Activated naive CD8-positive, alpha-beta T cell treated with anti-CD3 and anti-CD28 coated beads for 36 hours (primary cell): ENCODE results near the gene OLIG1. TPM values are rescaled to one million over a fixed set of nuclear protein-coding genes. Genes with fewer than 3 reads are reported as not detected.

ENCODE experiments used
- DNase-seq: peaks from one replicate; pipeline ENCODE4 v3.0.0; 2021
- H3K27ac Mint-ChIP-seq: one replicate; pipeline ENCODE4 v1.8.0; 2022; ENCODE audit warnings: mild to moderate bottlenecking, moderate library complexity, mixed read lengths
- H3K27me3 Mint-ChIP-seq: one replicate; pipeline ENCODE4 v1.8.0; 2022; ENCODE audit warnings: mild to moderate bottlenecking, mixed read lengths
- H3K36me3 Mint-ChIP-seq: one replicate; pipeline ENCODE4 v1.8.0; 2021; ENCODE audit warnings: mild to moderate bottlenecking, mixed read lengths
- H3K4me1 Mint-ChIP-seq: one replicate; pipeline ENCODE4 v1.8.0; 2021; ENCODE audit warnings: mixed read lengths
- H3K4me3 Mint-ChIP-seq: one replicate; pipeline ENCODE4 v1.8.0; 2022; ENCODE audit warnings: mild to moderate bottlenecking, moderate library complexity, mixed read lengths
- H3K9me3 Mint-ChIP-seq: one replicate; pipeline ENCODE4 v1.8.0; 2022; ENCODE audit warnings: mixed read lengths
- total RNA-seq, 2 experiments: library from RNA; stranded (reverse); gene quantifications; one replicate each; pipeline ENCODE4 v1.2.3, GENCODE V29; 2021

Gene OLIG1
- total RNA-seq, 2 experiments from 2014 or later = 0.21 TPM; not detected in 1

GRCh38 chr21:33088384-33088783 lies 18.4 kb downstream of the OLIG1 start:
- Mint-ChIP-seq H3K36me3 (no peaks in the 10 kb centered on the region), H3K27ac (no peak overlapping the region), H3K4me3 (no peak overlapping the region)

GRCh38 chr21:33089395-33090119 lies 19.6 kb downstream of the OLIG1 start:
- Mint-ChIP-seq H3K4me1 (no peaks in the 10 kb centered on the region), H3K4me3 (no peak overlapping the region), H3K27me3 (no peaks in the 10 kb centered on the region), H3K36me3 (no peaks in the 10 kb centered on the region), H3K27ac (no peak overlapping the region), H3K9me3 (no peaks in the 10 kb centered on the region)
- DNase-seq = no peak

More at GRCh38 chr21:33088384-33088783, 18.4 kb downstream of the OLIG1 start:
- H3K4me1 Mint-ChIP-seq = no peaks in the 10 kb centered on the region
- H3K9me3 Mint-ChIP-seq = no peaks in the 10 kb centered on the region
- no peaks in the 10 kb centered on the region for H3K27me3 Mint-ChIP-seq
- no peak for DNase-seq

- no peaks in the 10 kb centered on the region for H3K36me3 Mint-ChIP-seq
- no peaks in the 10 kb centered on the region for H3K4me1 Mint-ChIP-seq
- no peaks in the 10 kb centered on the region for H3K27me3 Mint-ChIP-seq
- H3K4me3 Mint-ChIP-seq = no peak overlapping the region
- H3K9me3 Mint-ChIP-seq = no peaks in the 10 kb centered on the region
- no peak for DNase-seq
- H3K27ac Mint-ChIP-seq = no peak overlapping the region
These were observed 26.5 kb downstream of the OLIG1 start for GRCh38 chr21:33096426-33096825.

- H3K4me1 Mint-ChIP-seq = no peaks in the 10 kb centered on the region
- H3K4me3 Mint-ChIP-seq = no peak overlapping the region
- no peaks in the 10 kb centered on the region for H3K9me3 Mint-ChIP-seq
- no peak for DNase-seq
- no peak overlapping the region for H3K27ac Mint-ChIP-seq
- H3K27me3 Mint-ChIP-seq = peaks cover 3% of the 10 kb centered on the region
- H3K36me3 Mint-ChIP-seq = no peaks in the 10 kb centered on the region
These were observed 29.2 kb downstream of the OLIG1 start for GRCh38 chr21:33099131-33099530.

GRCh38 chr21:33101300-33101911 lies 31.5 kb downstream of the OLIG1 start:
- no peaks in the 10 kb centered on the region for H3K4me1 Mint-ChIP-seq
- no peaks in the 10 kb centered on the region for H3K36me3 Mint-ChIP-seq
- no peak overlapping the region for H3K27ac Mint-ChIP-seq
- no peak overlapping the region for H3K4me3 Mint-ChIP-seq
- H3K27me3 Mint-ChIP-seq = peaks cover 3% of the 10 kb centered on the region
- no peaks in the 10 kb centered on the region for H3K9me3 Mint-ChIP-seq
- no peak for DNase-seq

- Mint-ChIP-seq H3K9me3 (no peaks in the 10 kb centered on the region), H3K27me3 (peaks cover 27% of the 10 kb centered on the region), H3K27ac (no peak overlapping the region), H3K4me1 (peaks cover 4% of the 10 kb centered on the region), H3K36me3 (no peaks in the 10 kb centered on the region), H3K4me3 (no peak overlapping the region)
- no peak for DNase-seq
These were observed 35.1 kb downstream of the OLIG1 start for GRCh38 chr21:33105088-33105487.

GRCh38 chr21:33108228-33108627 lies 38.3 kb downstream of the OLIG1 start:
- no peaks in the 10 kb centered on the region for H3K9me3 Mint-ChIP-seq
- no peak for DNase-seq
- H3K4me1 Mint-ChIP-seq = peaks cover 7% of the 10 kb centered on the region
- H3K36me3 Mint-ChIP-seq = no peaks in the 10 kb centered on the region
- peaks cover 41% of the 10 kb centered on the region for H3K27me3 Mint-ChIP-seq
- H3K27ac Mint-ChIP-seq = no peak overlapping the region
- H3K4me3 Mint-ChIP-seq = no peak overlapping the region

- Mint-ChIP-seq H3K4me1 (peaks cover 7% of the 10 kb centered on the region), H3K9me3 (no peaks in the 10 kb centered on the region), H3K27ac (no peak overlapping the region), H3K4me3 (no peak overlapping the region), H3K27me3 (peaks cover 40% of the 10 kb centered on the region), H3K36me3 (no peaks in the 10 kb centered on the region)
- DNase-seq = peak; percentile 4
These were observed 39.8 kb downstream of the OLIG1 start for GRCh38 chr21:33109574-33110339.

- Mint-ChIP-seq H3K27me3 (peaks cover 40% of the 10 kb centered on the region), H3K36me3 (no peaks in the 10 kb centered on the region), H3K4me3 (no peak overlapping the region), H3K4me1 (peaks cover 7% of the 10 kb centered on the region), H3K27ac (no peak overlapping the region), H3K9me3 (no peaks in the 10 kb centered on the region)
- no peak for DNase-seq
These were observed 40.4 kb downstream of the OLIG1 start for GRCh38 chr21:33110340-33110715.

- peaks cover 13% of the 10 kb centered on the region for H3K4me1 Mint-ChIP-seq
- no peaks in the 10 kb centered on the region for H3K9me3 Mint-ChIP-seq
- peaks cover 40% of the 10 kb centered on the region for H3K27me3 Mint-ChIP-seq
- no peak overlapping the region for H3K27ac Mint-ChIP-seq
- no peaks in the 10 kb centered on the region for H3K36me3 Mint-ChIP-seq
- H3K4me3 Mint-ChIP-seq = no peak overlapping the region
- DNase-seq = no peak
These were observed 41.6 kb downstream of the OLIG1 start for GRCh38 chr21:33111577-33111976.

- Mint-ChIP-seq H3K9me3 (no peaks in the 10 kb centered on the region), H3K4me1 (peaks cover 19% of the 10 kb centered on the region), H3K27ac (no peak overlapping the region), H3K36me3 (no peaks in the 10 kb centered on the region), H3K27me3 (peaks cover 40% of the 10 kb centered on the region), H3K4me3 (no peak overlapping the region)
- DNase-seq = no peak
These were observed 42.2 kb downstream of the OLIG1 start for GRCh38 chr21:33112151-33112550.

GRCh38 chr21:33112681-33113080 lies 42.7 kb downstream of the OLIG1 start:
- DNase-seq = no peak
- Mint-ChIP-seq H3K9me3 (no peaks in the 10 kb centered on the region), H3K4me1 (peaks cover 23% of the 10 kb centered on the region), H3K4me3 (no peak overlapping the region), H3K27me3 (peaks cover 40% of the 10 kb centered on the region), H3K27ac (no peak overlapping the region), H3K36me3 (no peaks in the 10 kb centered on the region)

GRCh38 chr21:33113131-33113530 lies 43.2 kb downstream of the OLIG1 start:
- Mint-ChIP-seq H3K4me3 (no peak overlapping the region), H3K9me3 (no peaks in the 10 kb centered on the region), H3K27me3 (peaks cover 35% of the 10 kb centered on the region), H3K4me1 (peaks cover 23% of the 10 kb centered on the region), H3K36me3 (no peaks in the 10 kb centered on the region), H3K27ac (no peak overlapping the region)
- no peak for DNase-seq

- Mint-ChIP-seq H3K27ac (no peak overlapping the region), H3K9me3 (no peaks in the 10 kb centered on the region), H3K27me3 (peaks cover 24% of the 10 kb centered on the region), H3K36me3 (no peaks in the 10 kb centered on the region), H3K4me1 (peaks cover 23% of the 10 kb centered on the region), H3K4me3 (no peak overlapping the region)
- no peak for DNase-seq
These were observed 44.3 kb downstream of the OLIG1 start for GRCh38 chr21:33114276-33114675.

GRCh38 chr21:33115631-33116510 lies 45.9 kb downstream of the OLIG1 start:
- DNase-seq = no peak
- Mint-ChIP-seq H3K4me1 (peaks cover 16% of the 10 kb centered on the region), H3K27ac (no peak overlapping the region), H3K4me3 (no peak overlapping the region), H3K9me3 (no peaks in the 10 kb centered on the region), H3K27me3 (peaks cover 8% of the 10 kb centered on the region), H3K36me3 (no peaks in the 10 kb centered on the region)
